ENCODE data around the gene NTSR1. TPM values are rescaled to one million over a fixed set of nuclear protein-coding genes. Genes with fewer than 3 reads are reported as not detected.

The NTSR1 gene
- total RNA-seq, 1 donor from 2014 or later = 4.9 TPM

GRCh38 chr20:62723768-62724450, 15.3 kb downstream of the NTSR1 start:
- DNase-seq (ENCODE audit: low spot score in 2 of 2) (no peak), FAIRE-seq (no peak)

- DNase-seq (ENCODE audit: low spot score in 2 of 2) (no peak), FAIRE-seq (no peak)
These were observed 16.3 kb downstream of the NTSR1 start for GRCh38 chr20:62724692-62725595.

GRCh38 chr20:62725596-62726268, 17.1 kb downstream of the NTSR1 start:
- no peak for FAIRE-seq

GRCh38 chr20:62726276-62726675, 17.6 kb downstream of the NTSR1 start:
- DNase-seq (ENCODE audit: low spot score in 2 of 2) (no peak), FAIRE-seq (no peak)

More at GRCh38 chr20:62725596-62726268, 17.1 kb downstream of the NTSR1 start:
- no peak for DNase-seq (ENCODE audit: low spot score in 2 of 2)

- no peak for DNase-seq (ENCODE audit: low spot score in 2 of 2)
- FAIRE-seq = no peak
These were observed 18.3 kb downstream of the NTSR1 start for GRCh38 chr20:62726716-62727583.

GRCh38 chr20:62727584-62728027, 19.0 kb downstream of the NTSR1 start:
- DNase-seq (ENCODE audit: low spot score in 2 of 2) (no peak), FAIRE-seq (no peak)

GRCh38 chr20:62728028-62728780, 19.6 kb downstream of the NTSR1 start:
- DNase-seq (ENCODE audit: low spot score in 2 of 2) (no peak), FAIRE-seq (no peak)

GRCh38 chr20:62728781-62729300, 20.2 kb downstream of the NTSR1 start:
- FAIRE-seq = no peak

GRCh38 chr20:62730481-62730880, 21.8 kb downstream of the NTSR1 start:
- DNase-seq (ENCODE audit: low spot score in 2 of 2) (no peak), FAIRE-seq (no peak)

More at GRCh38 chr20:62728781-62729300, 20.2 kb downstream of the NTSR1 start:
- no peak for DNase-seq (ENCODE audit: low spot score in 2 of 2)

- DNase-seq (ENCODE audit: low spot score in 2 of 2) = no peak
- FAIRE-seq = no peak
These were observed 23.6 kb downstream of the NTSR1 start for GRCh38 chr20:62732031-62732760.

GRCh38 chr20:62732842-62733525, 24.3 kb downstream of the NTSR1 start:
- DNase-seq (ENCODE audit: low spot score in 2 of 2) (no peak), FAIRE-seq (no peak)

GRCh38 chr20:62733526-62733842, 24.8 kb downstream of the NTSR1 start:
- FAIRE-seq (no peak), DNase-seq (ENCODE audit: low spot score in 2 of 2) (no peak)

GRCh38 chr20:62733891-62734290, 25.3 kb downstream of the NTSR1 start:
- no peak for DNase-seq (ENCODE audit: low spot score in 2 of 2)

GRCh38 chr20:62734326-62734725, 25.7 kb downstream of the NTSR1 start:
- FAIRE-seq = no peak
- no peak for DNase-seq (ENCODE audit: low spot score in 2 of 2)

More at GRCh38 chr20:62733891-62734290, 25.3 kb downstream of the NTSR1 start:
- no peak for FAIRE-seq

GRCh38 chr20:62734881-62735280, 26.2 kb downstream of the NTSR1 start:
- FAIRE-seq (no peak), DNase-seq (ENCODE audit: low spot score in 2 of 2) (no peak)

GRCh38 chr20:62735331-62735821, 26.7 kb downstream of the NTSR1 start:
- no peak for DNase-seq (ENCODE audit: low spot score in 2 of 2)
- FAIRE-seq = no peak

GRCh38 chr20:62736026-62736406, 27.4 kb downstream of the NTSR1 start:
- FAIRE-seq (no peak), DNase-seq (ENCODE audit: low spot score in 2 of 2) (no peak)
